ENCODE data around the gene EEF1A2. TPM values are rescaled to one million over a fixed set of nuclear protein-coding genes. Genes with fewer than 3 reads are reported as not detected.

The EEF1A2 gene
- total RNA-seq (1,000 to 10,000 TPM; 1,074 to 1,437 (median 1,307) TPM), polyA plus RNA-seq (1,000 to 10,000 TPM in 1 of 2 donors, 100 to 1,000 TPM in 1; 881 to 1,465 TPM)
- long read RNA-seq, donor 1, transcript EEF1A2-201 (8 exons, 2,014 nt): major isoform, 951 of 1,215 reads
- long read RNA-seq, donor 1, partial matches to known transcripts: 195 of 1,215 reads
- long read RNA-seq, donor 1, other reads (novel, unspliced or antisense): 68 of 1,215 reads
- long read RNA-seq, donor 2, transcript EEF1A2-201 (8 exons, 2,014 nt): major isoform, 1,384 of 1,821 reads
- long read RNA-seq, donor 2, partial matches to known transcripts: 337 of 1,821 reads
- long read RNA-seq, donor 2, other reads (novel, unspliced or antisense): 98 of 1,821 reads
- long read RNA-seq, donor 3, transcript EEF1A2-201 (8 exons, 2,014 nt): major isoform, 7 of 19 reads
- long read RNA-seq, donor 3, partial matches to known transcripts: 10 of 19 reads
- long read RNA-seq, donor 3, other reads (novel, unspliced or antisense): 2 of 19 reads

DNA sequence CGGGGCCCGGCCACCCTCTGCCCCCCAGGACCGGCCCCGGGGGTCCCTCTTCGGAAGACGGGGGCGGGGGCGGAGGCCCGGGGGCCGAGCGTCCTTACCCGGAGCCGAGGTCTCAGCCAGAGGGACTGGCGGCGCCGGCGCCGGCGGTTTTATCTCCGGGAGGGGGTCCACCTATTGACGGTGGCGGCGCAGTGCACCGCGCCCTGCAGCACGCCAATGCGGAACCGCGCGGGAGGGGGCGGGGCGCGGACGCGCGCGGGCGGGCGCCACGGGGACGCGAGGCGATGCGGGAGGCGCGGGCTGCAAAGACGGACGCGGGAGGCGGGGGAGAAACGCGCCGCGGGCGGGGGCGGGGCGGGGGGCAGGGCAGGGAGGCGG lies at the start of gene EEF1A2:
TSS of gene EEF1A2 (minus strand) at position 124 of the 378 bp plus-strand sequence. CDS start 1,320 bp downstream, outside the sequence.
- H3K4me1 ChIP-seq: peaks cover 10 to 63% (median 48%) of the 10 kb centered on the region in 9 donors
- intact Hi-C loops (cut with DNase I): loop anchor here in 1 of 10 donors (5.0 kb wide), 1 partner anchor 1122 kb away; no protein-coding TSS in a partner anchor
- no peaks in the 10 kb centered on the region for H3K9me3 ChIP-seq
- ATAC-seq (peak in 4 of 8 donors; percentile 7 to 18 (median 12)), DNase-seq (peak in 1 of 2 donors; percentile 77)
- H3K27me3 ChIP-seq: peaks cover 0 to 64% (median 44%) of the 10 kb centered on the region in 7 donors
- H3K27ac ChIP-seq: peak within 1 kb of the TSS; percentile 75 to 98 (median 91)
- TF ChIP-seq, protein P1, sequence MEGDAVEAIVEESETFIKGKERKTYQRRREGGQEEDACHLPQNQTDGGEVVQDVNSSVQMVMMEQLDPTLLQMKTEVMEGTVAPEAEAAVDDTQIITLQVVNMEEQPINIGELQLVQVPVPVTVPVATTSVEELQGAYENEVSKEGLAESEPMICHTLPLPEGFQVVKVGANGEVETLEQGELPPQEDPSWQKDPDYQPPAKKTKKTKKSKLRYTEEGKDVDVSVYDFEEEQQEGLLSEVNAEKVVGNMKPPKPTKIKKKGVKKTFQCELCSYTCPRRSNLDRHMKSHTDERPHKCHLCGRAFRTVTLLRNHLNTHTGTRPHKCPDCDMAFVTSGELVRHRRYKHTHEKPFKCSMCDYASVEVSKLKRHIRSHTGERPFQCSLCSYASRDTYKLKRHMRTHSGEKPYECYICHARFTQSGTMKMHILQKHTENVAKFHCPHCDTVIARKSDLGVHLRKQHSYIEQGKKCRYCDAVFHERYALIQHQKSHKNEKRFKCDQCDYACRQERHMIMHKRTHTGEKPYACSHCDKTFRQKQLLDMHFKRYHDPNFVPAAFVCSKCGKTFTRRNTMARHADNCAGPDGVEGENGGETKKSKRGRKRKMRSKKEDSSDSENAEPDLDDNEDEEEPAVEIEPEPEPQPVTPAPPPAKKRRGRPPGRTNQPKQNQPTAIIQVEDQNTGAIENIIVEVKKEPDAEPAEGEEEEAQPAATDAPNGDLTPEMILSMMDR (IDR thresholded peaks at IDR 0.05): peak in 7 of 9 donors; percentile 8 to 49 (median 24)
- WGBS, 2 donors: 0% methylated on average over 38 to 53 of the region's 58 CpGs
- H3K4me3 ChIP-seq: peak within 1 kb of the TSS; percentile 45 to 67 (median 60)
- peaks cover 0 to 20% (median 0%) of the 10 kb centered on the region in 9 donors for H3K36me3 ChIP-seq

- Histone ChIP-seq H3K9me3 (no peaks in the 10 kb centered on the region), H3K4me1 (peaks cover 0 to 9% (median under 1%) of the 10 kb centered on the region in 9 donors), H3K27ac (no peak overlapping the region), H3K36me3 (no peaks in the 10 kb centered on the region), H3K4me3 (no peak overlapping the region), H3K27me3 (peaks cover 0 to 73% (median 31%) of the 10 kb centered on the region in 7 donors)
- no peak for ATAC-seq
- intact Hi-C loops (cut with DNase I): loop anchor here in 1 of 10 donors (10.0 kb wide), 1 partner anchor 336 kb away; no protein-coding TSS in a partner anchor
- DNase-seq: no peak
- TF ChIP-seq, protein P1 (IDR thresholded peaks at IDR 0.05): no peak
- 37 to 41% methylated on average over 11 of the region's 11 CpGs for WGBS, 2 donors
Measured at GRCh38 chr20:63548542-63548941, 49.7 kb upstream of the EEF1A2 start.

- 54 to 56% methylated on average over 35 of the region's 35 CpGs for WGBS, 2 donors
- Histone ChIP-seq H3K9me3 (no peaks in the 10 kb centered on the region), H3K4me3 (no peak within 1 kb of the TSS), H3K4me1 (peaks cover 0 to 6% (median 0%) of the 10 kb centered on the region in 9 donors), H3K27me3 (peaks cover 0 to 69% (median 31%) of the 10 kb centered on the region in 7 donors), H3K36me3 (no peaks in the 10 kb centered on the region), H3K27ac (no peak within 1 kb of the TSS)
- TF ChIP-seq, protein P1 (IDR thresholded peaks at IDR 0.05): no peak
- no peak for DNase-seq
- ATAC-seq: no peak
- intact Hi-C loops (cut with DNase I): loop anchor here in 1 of 10 donors (10.0 kb wide), 1 partner anchor 337 kb away; no protein-coding TSS in a partner anchor
Measured at GRCh38 chr20:63547725-63548480, 49.0 kb upstream of the EEF1A2 start, which contains the start of gene SRMS. SRMS (minus strand) TSS chr20:63547749; CDS start chr20:63547463, 286 bp downstream.

Data from heart right ventricle (tissue), 16 donors.